Measurements from ENCODE around the gene AMY2B.
"Not testable (repeated sequence)": the region's sequence is repeated elsewhere in the genome, so short reads cannot be mapped to it uniquely, and the experiment has no call there.

GRCh38 chr1:103571289-103571688 lies at the start of gene AMY2B:
- TF ChIP-seq CTCF (IDR thresholded peaks at IDR 0.05); POLR2AphosphoS5 (IDR thresholded peaks at IDR 0.05; ENCODE audit: low read depth, low read length); SIN3A (IDR thresholded peaks at IDR 0.05; ENCODE audit: borderline replicate concordance, insufficient read depth, low read depth, low read length): not testable (repeated sequence)
- TF ChIP-seq, protein P1, sequence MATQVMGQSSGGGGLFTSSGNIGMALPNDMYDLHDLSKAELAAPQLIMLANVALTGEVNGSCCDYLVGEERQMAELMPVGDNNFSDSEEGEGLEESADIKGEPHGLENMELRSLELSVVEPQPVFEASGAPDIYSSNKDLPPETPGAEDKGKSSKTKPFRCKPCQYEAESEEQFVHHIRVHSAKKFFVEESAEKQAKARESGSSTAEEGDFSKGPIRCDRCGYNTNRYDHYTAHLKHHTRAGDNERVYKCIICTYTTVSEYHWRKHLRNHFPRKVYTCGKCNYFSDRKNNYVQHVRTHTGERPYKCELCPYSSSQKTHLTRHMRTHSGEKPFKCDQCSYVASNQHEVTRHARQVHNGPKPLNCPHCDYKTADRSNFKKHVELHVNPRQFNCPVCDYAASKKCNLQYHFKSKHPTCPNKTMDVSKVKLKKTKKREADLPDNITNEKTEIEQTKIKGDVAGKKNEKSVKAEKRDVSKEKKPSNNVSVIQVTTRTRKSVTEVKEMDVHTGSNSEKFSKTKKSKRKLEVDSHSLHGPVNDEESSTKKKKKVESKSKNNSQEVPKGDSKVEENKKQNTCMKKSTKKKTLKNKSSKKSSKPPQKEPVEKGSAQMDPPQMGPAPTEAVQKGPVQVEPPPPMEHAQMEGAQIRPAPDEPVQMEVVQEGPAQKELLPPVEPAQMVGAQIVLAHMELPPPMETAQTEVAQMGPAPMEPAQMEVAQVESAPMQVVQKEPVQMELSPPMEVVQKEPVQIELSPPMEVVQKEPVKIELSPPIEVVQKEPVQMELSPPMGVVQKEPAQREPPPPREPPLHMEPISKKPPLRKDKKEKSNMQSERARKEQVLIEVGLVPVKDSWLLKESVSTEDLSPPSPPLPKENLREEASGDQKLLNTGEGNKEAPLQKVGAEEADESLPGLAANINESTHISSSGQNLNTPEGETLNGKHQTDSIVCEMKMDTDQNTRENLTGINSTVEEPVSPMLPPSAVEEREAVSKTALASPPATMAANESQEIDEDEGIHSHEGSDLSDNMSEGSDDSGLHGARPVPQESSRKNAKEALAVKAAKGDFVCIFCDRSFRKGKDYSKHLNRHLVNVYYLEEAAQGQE (IDR thresholded peaks at IDR 0.05; ENCODE audit: insufficient read depth in 1 of 2, low read depth in 2 of 2, low read length in 1 of 2), result not testable (repeated sequence)
